Stimulated activated memory B cell treated with anti-CD40 and anti-IgM and Interleukin-4, amounts not matched to agents 10 μg/mL and 1 μg/mL and 100 μg/mL, for 72 hours (primary cell): ENCODE data around the gene OR5M8.

Experiments
- ATAC-seq: fragments of 150-1000 bp; cut with Tn5 transposase; 2 replicates; pipeline ENCODE4 v1.10.0; 2021
- H3K27ac Mint-ChIP-seq: one replicate; pipeline ENCODE4 v1.8.0; 2022; ENCODE audit warnings: mild to moderate bottlenecking, mixed read lengths
- H3K27me3 Mint-ChIP-seq: one replicate; pipeline ENCODE4 v1.8.0; 2022; ENCODE audit warnings: mixed read lengths
- H3K36me3 Mint-ChIP-seq: one replicate; pipeline ENCODE4 v1.8.0; 2022; ENCODE audit warnings: mixed read lengths
- H3K4me1 Mint-ChIP-seq: one replicate; pipeline ENCODE4 v1.8.0; 2022; ENCODE audit warnings: mixed read lengths
- H3K4me3 Mint-ChIP-seq: one replicate; pipeline ENCODE4 v1.8.0; 2022; ENCODE audit warnings: mild to moderate bottlenecking, moderate library complexity, mixed read lengths
- H3K9me3 Mint-ChIP-seq: one replicate; pipeline ENCODE4 v1.8.0; 2022; ENCODE audit warnings: mixed read lengths

OR5M8 gene

GRCh38 chr11:56491270-56491669, at the start of gene OR5M8:
Gene OR5M8 (minus strand): TSS chr11:56491370. CDS start chr11:56491370, 0 bp downstream.
- no peak for ATAC-seq
- H3K27me3 Mint-ChIP-seq: no peaks in the 10 kb centered on the region
- no peaks in the 10 kb centered on the region for H3K4me1 Mint-ChIP-seq
- no peak within 1 kb of the TSS for H3K27ac Mint-ChIP-seq
- H3K4me3 Mint-ChIP-seq: no peak within 1 kb of the TSS
- H3K36me3 Mint-ChIP-seq: no peaks in the 10 kb centered on the region
- H3K9me3 Mint-ChIP-seq: peaks cover under 1% of the 10 kb centered on the region

- no peaks in the 10 kb centered on the region for H3K27me3 Mint-ChIP-seq
Observed at GRCh38 chr11:56533054-56533740, 42.0 kb upstream of the OR5M8 start.

GRCh38 chr11:56531856-56532255, 40.7 kb upstream of the OR5M8 start:
- Mint-ChIP-seq H3K36me3 (no peaks in the 10 kb centered on the region), H3K4me1 (no peaks in the 10 kb centered on the region), H3K4me3 (no peak overlapping the region), H3K27ac (no peak overlapping the region), H3K9me3 (peaks cover 5% of the 10 kb centered on the region), H3K27me3 (no peaks in the 10 kb centered on the region)
- ATAC-seq: no peak

More at GRCh38 chr11:56533054-56533740, 42.0 kb upstream of the OR5M8 start:
- H3K4me1 Mint-ChIP-seq: no peaks in the 10 kb centered on the region
- peaks cover 5% of the 10 kb centered on the region for H3K9me3 Mint-ChIP-seq
- no peak overlapping the region for H3K27ac Mint-ChIP-seq
- no peak overlapping the region for H3K4me3 Mint-ChIP-seq
- ATAC-seq: no peak
- H3K36me3 Mint-ChIP-seq: no peaks in the 10 kb centered on the region

GRCh38 chr11:56522008-56522407, 30.8 kb upstream of the OR5M8 start:
- no peak overlapping the region for H3K4me3 Mint-ChIP-seq
- peaks cover 8% of the 10 kb centered on the region for H3K9me3 Mint-ChIP-seq
- H3K27ac Mint-ChIP-seq: no peak overlapping the region
- H3K36me3 Mint-ChIP-seq: no peaks in the 10 kb centered on the region
- ATAC-seq: no peak
- no peaks in the 10 kb centered on the region for H3K4me1 Mint-ChIP-seq
- no peaks in the 10 kb centered on the region for H3K27me3 Mint-ChIP-seq

GRCh38 chr11:56513280-56513679, 22.1 kb upstream of the OR5M8 start:
- no peaks in the 10 kb centered on the region for H3K27me3 Mint-ChIP-seq
- ATAC-seq: no peak
- no peaks in the 10 kb centered on the region for H3K36me3 Mint-ChIP-seq
- H3K27ac Mint-ChIP-seq: no peak overlapping the region
- no peaks in the 10 kb centered on the region for H3K4me1 Mint-ChIP-seq
- H3K4me3 Mint-ChIP-seq: no peak overlapping the region
- peaks cover 14% of the 10 kb centered on the region for H3K9me3 Mint-ChIP-seq

GRCh38 chr11:56509439-56509838, 18.3 kb upstream of the OR5M8 start:
- H3K27ac Mint-ChIP-seq: no peak overlapping the region
- H3K27me3 Mint-ChIP-seq: no peaks in the 10 kb centered on the region
- ATAC-seq: no peak
- peaks cover 6% of the 10 kb centered on the region for H3K9me3 Mint-ChIP-seq
- no peaks in the 10 kb centered on the region for H3K4me1 Mint-ChIP-seq
- no peaks in the 10 kb centered on the region for H3K36me3 Mint-ChIP-seq
- H3K4me3 Mint-ChIP-seq: no peak overlapping the region

- Mint-ChIP-seq H3K4me1 (no peaks in the 10 kb centered on the region), H3K9me3 (peaks cover 13% of the 10 kb centered on the region), H3K27ac (no peak overlapping the region), H3K4me3 (no peak overlapping the region), H3K27me3 (no peaks in the 10 kb centered on the region), H3K36me3 (no peaks in the 10 kb centered on the region)
- ATAC-seq: no peak
Observed at GRCh38 chr11:56497010-56497409, 5.8 kb upstream of the OR5M8 start.

GRCh38 chr11:56495117-56495516, 3.9 kb upstream of the OR5M8 start:
- Mint-ChIP-seq H3K4me3 (no peak overlapping the region), H3K36me3 (no peaks in the 10 kb centered on the region), H3K4me1 (no peaks in the 10 kb centered on the region), H3K27me3 (no peaks in the 10 kb centered on the region), H3K9me3 (peaks cover 5% of the 10 kb centered on the region), H3K27ac (no peak overlapping the region)
- ATAC-seq: no peak

GRCh38 chr11:56486801-56487200, 4.4 kb downstream of the OR5M8 start:
- no peak for ATAC-seq
- H3K27me3 Mint-ChIP-seq: no peaks in the 10 kb centered on the region
- H3K27ac Mint-ChIP-seq: no peak overlapping the region
- no peaks in the 10 kb centered on the region for H3K4me1 Mint-ChIP-seq
- H3K4me3 Mint-ChIP-seq: no peak overlapping the region
- peaks cover 3% of the 10 kb centered on the region for H3K9me3 Mint-ChIP-seq
- H3K36me3 Mint-ChIP-seq: no peaks in the 10 kb centered on the region

GRCh38 chr11:56474729-56475235, 16.4 kb downstream of the OR5M8 start:
- H3K27me3 Mint-ChIP-seq: no peaks in the 10 kb centered on the region
- H3K27ac Mint-ChIP-seq: no peak overlapping the region
- no peaks in the 10 kb centered on the region for H3K4me1 Mint-ChIP-seq
- H3K4me3 Mint-ChIP-seq: no peak overlapping the region
- no peak for ATAC-seq
- H3K36me3 Mint-ChIP-seq: no peaks in the 10 kb centered on the region
- peaks cover 9% of the 10 kb centered on the region for H3K9me3 Mint-ChIP-seq

- Mint-ChIP-seq H3K27me3 (no peaks in the 10 kb centered on the region), H3K36me3 (no peaks in the 10 kb centered on the region), H3K9me3 (peaks cover 4% of the 10 kb centered on the region), H3K4me1 (no peaks in the 10 kb centered on the region), H3K27ac (no peak within 1 kb of the TSS), H3K4me3 (no peak within 1 kb of the TSS)
- ATAC-seq: no peak
Observed at GRCh38 chr11:56473252-56473651, 17.9 kb downstream of the OR5M8 start, which contains the start of gene OR5M3. Gene OR5M3 (minus strand): TSS chr11:56473352. CDS start chr11:56470497, 2,855 bp downstream.

- H3K9me3 Mint-ChIP-seq: peaks cover 2% of the 10 kb centered on the region
- H3K27me3 Mint-ChIP-seq: no peaks in the 10 kb centered on the region
- H3K36me3 Mint-ChIP-seq: no peaks in the 10 kb centered on the region
- no peak overlapping the region for H3K27ac Mint-ChIP-seq
- no peaks in the 10 kb centered on the region for H3K4me1 Mint-ChIP-seq
- ATAC-seq: no peak
- no peak overlapping the region for H3K4me3 Mint-ChIP-seq
Observed at GRCh38 chr11:56457076-56457475, 34.1 kb downstream of the OR5M8 start.

GRCh38 chr11:56453521-56453920, 37.6 kb downstream of the OR5M8 start:
- H3K4me1 Mint-ChIP-seq: no peaks in the 10 kb centered on the region
- no peaks in the 10 kb centered on the region for H3K36me3 Mint-ChIP-seq
- peaks cover 2% of the 10 kb centered on the region for H3K9me3 Mint-ChIP-seq
- H3K27ac Mint-ChIP-seq: no peak overlapping the region
- no peak for ATAC-seq
- H3K27me3 Mint-ChIP-seq: no peaks in the 10 kb centered on the region
- H3K4me3 Mint-ChIP-seq: no peak overlapping the region
